Measurements from ENCODE around the gene ADA. TPM values are rescaled to one million over a fixed set of nuclear protein-coding genes. Genes with fewer than 3 reads are reported as not detected.

Gene ADA
- total RNA-seq, 1 donor from 2014 or later: 5.8 TPM

DNA sequence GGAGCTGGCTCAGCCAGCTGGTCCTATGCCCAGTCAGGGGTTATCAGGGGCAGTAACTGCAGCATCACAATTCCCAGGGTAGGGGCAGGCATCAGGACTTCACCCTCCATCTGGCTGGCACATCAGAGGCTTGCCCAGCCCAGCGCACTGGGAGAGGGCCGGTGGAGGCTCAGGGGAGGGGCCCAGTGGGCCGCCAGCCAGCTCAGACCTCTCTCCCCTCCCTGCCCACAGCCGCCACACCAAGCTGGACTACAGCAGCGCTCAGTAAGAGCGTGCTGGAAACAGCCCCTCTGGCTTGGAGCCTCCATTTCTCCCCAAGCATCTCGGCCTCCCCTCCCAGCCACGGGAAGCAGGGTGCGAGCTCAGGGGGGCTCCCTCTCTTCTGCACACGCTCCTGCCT, 22.0 kb downstream of the ADA start:
- H3K36me3 ChIP-seq: no peaks in the 10 kb centered on the region
- TF ChIP-seq, protein P1, sequence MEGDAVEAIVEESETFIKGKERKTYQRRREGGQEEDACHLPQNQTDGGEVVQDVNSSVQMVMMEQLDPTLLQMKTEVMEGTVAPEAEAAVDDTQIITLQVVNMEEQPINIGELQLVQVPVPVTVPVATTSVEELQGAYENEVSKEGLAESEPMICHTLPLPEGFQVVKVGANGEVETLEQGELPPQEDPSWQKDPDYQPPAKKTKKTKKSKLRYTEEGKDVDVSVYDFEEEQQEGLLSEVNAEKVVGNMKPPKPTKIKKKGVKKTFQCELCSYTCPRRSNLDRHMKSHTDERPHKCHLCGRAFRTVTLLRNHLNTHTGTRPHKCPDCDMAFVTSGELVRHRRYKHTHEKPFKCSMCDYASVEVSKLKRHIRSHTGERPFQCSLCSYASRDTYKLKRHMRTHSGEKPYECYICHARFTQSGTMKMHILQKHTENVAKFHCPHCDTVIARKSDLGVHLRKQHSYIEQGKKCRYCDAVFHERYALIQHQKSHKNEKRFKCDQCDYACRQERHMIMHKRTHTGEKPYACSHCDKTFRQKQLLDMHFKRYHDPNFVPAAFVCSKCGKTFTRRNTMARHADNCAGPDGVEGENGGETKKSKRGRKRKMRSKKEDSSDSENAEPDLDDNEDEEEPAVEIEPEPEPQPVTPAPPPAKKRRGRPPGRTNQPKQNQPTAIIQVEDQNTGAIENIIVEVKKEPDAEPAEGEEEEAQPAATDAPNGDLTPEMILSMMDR (IDR thresholded peaks at IDR 0.05): no peak
- H3K27ac ChIP-seq: no peak overlapping the region
- ATAC-seq (no peak), DNase-seq (no peak)
- no peaks in the 10 kb centered on the region for H3K27me3 ChIP-seq
- intact Hi-C loops (cut with DNase I): no loop called here
- H3K4me1 ChIP-seq: no peaks in the 10 kb centered on the region
- no peak overlapping the region for H3K4me3 ChIP-seq
- H3K9me3 ChIP-seq: no peaks in the 10 kb centered on the region

DNA sequence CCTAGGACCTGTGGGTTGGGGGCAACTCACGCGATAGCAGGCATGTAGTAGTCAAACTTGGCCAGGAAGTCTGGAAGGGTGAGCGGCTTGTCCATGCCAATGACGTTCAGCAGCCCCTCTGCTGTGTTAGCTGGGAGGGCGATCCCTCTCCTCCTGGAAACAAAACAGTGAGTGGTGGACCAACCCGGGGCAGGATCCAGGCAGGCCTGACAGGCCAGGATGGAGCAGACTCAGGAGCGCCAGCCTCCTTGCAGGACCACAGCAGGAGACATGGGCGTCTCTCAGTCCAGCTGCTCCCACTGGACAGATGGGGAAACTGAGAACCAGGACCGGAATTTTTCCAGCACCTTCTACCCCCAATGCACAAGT, 22.5 kb downstream of the ADA start:
- Histone ChIP-seq H3K4me1 (no peaks in the 10 kb centered on the region), H3K27me3 (no peaks in the 10 kb centered on the region), H3K36me3 (no peaks in the 10 kb centered on the region), H3K9me3 (no peaks in the 10 kb centered on the region), H3K4me3 (no peak overlapping the region), H3K27ac (no peak overlapping the region)
- TF ChIP-seq, protein P1 (IDR thresholded peaks at IDR 0.05): no peak
- DNase-seq (no peak), ATAC-seq (no peak)
- intact Hi-C loops (cut with DNase I): no loop called here

- H3K36me3 ChIP-seq: no peaks in the 10 kb centered on the region
- H3K27ac ChIP-seq: no peak overlapping the region
- DNase-seq: no peak
- no peaks in the 10 kb centered on the region for H3K27me3 ChIP-seq
- no peaks in the 10 kb centered on the region for H3K4me1 ChIP-seq
- no peak for ATAC-seq
- H3K4me3 ChIP-seq: no peak overlapping the region
- intact Hi-C loops (cut with DNase I): no loop called here
- TF ChIP-seq, protein P1 (IDR thresholded peaks at IDR 0.05): no peak
- H3K9me3 ChIP-seq: no peaks in the 10 kb centered on the region
Observed at GRCh38 chr20:44627364-44628010, 24.0 kb downstream of the ADA start.

- Histone ChIP-seq H3K4me1 (no peaks in the 10 kb centered on the region), H3K27me3 (no peaks in the 10 kb centered on the region)
Observed at GRCh38 chr20:44626278-44626677, 25.2 kb downstream of the ADA start.

DNA sequence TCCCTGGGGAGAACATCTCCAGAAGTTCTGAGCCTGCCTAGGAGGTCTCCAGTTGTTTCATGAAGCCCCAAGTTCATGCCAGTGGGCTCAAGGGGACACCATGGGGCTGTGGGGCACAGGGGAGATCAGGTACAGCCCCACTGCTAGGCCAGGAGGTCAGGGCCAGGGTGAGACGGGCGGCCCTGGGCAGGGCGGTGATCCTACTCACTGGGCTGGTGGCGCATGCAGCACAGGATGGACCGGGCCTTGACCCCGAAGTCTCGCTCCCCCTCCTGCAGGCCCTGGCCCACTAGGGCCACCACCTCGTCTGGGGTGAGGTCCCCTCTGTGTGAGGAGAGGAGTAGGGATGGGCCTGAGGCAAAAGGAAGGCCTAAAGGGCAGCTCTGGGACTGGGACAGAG, 26.1 kb downstream of the ADA start:
- no peak overlapping the region for H3K27ac ChIP-seq
- TF ChIP-seq, protein P1 (IDR thresholded peaks at IDR 0.05): no peak
- peaks cover 1% of the 10 kb centered on the region for H3K36me3 ChIP-seq
- ATAC-seq (no peak), DNase-seq (no peak)
- H3K27me3 ChIP-seq: no peaks in the 10 kb centered on the region
- no peaks in the 10 kb centered on the region for H3K9me3 ChIP-seq
- no peak overlapping the region for H3K4me3 ChIP-seq
- intact Hi-C loops (cut with DNase I): no loop called here
- H3K4me1 ChIP-seq: no peaks in the 10 kb centered on the region

More at GRCh38 chr20:44626278-44626677, 25.2 kb downstream of the ADA start:
- H3K36me3 ChIP-seq: no peaks in the 10 kb centered on the region
- ATAC-seq (no peak), DNase-seq (no peak)
- no peak overlapping the region for H3K27ac ChIP-seq
- no peak overlapping the region for H3K4me3 ChIP-seq
- TF ChIP-seq, protein P1 (IDR thresholded peaks at IDR 0.05): no peak
- H3K9me3 ChIP-seq: no peaks in the 10 kb centered on the region
- intact Hi-C loops (cut with DNase I): no loop called here

Data from upper lobe of right lung (tissue), 1 donor.